Embryonic facial prominence (tissue), 1 donor: ENCODE measurements around the gene ACBD4.

Experiments used
- DNase-seq: peaks from one replicate; pipeline ENCODE4 v3.0.0-alpha.2; 2016; ENCODE audit errors: extremely low spot score

The ACBD4 gene

GRCh38 chr17:45104497-45104896, 31.0 kb upstream of the ACBD4 start:
- DNase-seq = no peak

GRCh38 chr17:45104907-45105624, 30.4 kb upstream of the ACBD4 start:
- DNase-seq = no peak

GRCh38 chr17:45106096-45106495, 29.4 kb upstream of the ACBD4 start:
- DNase-seq = no peak

- DNase-seq = no peak
Measured at GRCh38 chr17:45106582-45106981, 28.9 kb upstream of the ACBD4 start.

- DNase-seq = no peak
Measured at GRCh38 chr17:45107293-45108010, 28.0 kb upstream of the ACBD4 start.

- DNase-seq = no peak
Measured at GRCh38 chr17:45108051-45108450, 27.4 kb upstream of the ACBD4 start.

GRCh38 chr17:45108595-45109521, 26.6 kb upstream of the ACBD4 start:
- no peak for DNase-seq

- DNase-seq = no peak
Measured at GRCh38 chr17:45110676-45111611, 24.5 kb upstream of the ACBD4 start.

- no peak for DNase-seq
Measured at GRCh38 chr17:45111850-45112249, 23.6 kb upstream of the ACBD4 start.

GRCh38 chr17:45112559-45113423, 22.7 kb upstream of the ACBD4 start:
- no peak for DNase-seq

GRCh38 chr17:45113424-45113754, 22.1 kb upstream of the ACBD4 start:
- DNase-seq = no peak

GRCh38 chr17:45114117-45114932, 21.2 kb upstream of the ACBD4 start:
- no peak for DNase-seq

- DNase-seq = no peak
Measured at GRCh38 chr17:45115015-45115625, 20.4 kb upstream of the ACBD4 start.

- no peak for DNase-seq
Measured at GRCh38 chr17:45115871-45116270, 19.6 kb upstream of the ACBD4 start.

- no peak for DNase-seq
Measured at GRCh38 chr17:45116434-45117016, 19.0 kb upstream of the ACBD4 start.

- no peak for DNase-seq
Measured at GRCh38 chr17:45117334-45117733, 18.2 kb upstream of the ACBD4 start.

GRCh38 chr17:45117848-45118646, 17.4 kb upstream of the ACBD4 start:
- DNase-seq = no peak

- no peak for DNase-seq
Measured at GRCh38 chr17:45118691-45119090, 16.8 kb upstream of the ACBD4 start.
